ENCODE measurements around the gene PABPN1L.

Gene PABPN1L

GRCh38 chr16:88835818-88836217 lies 30.6 kb downstream of the PABPN1L start:
- TF ChIP-seq CTCF (conservative IDR thresholded peaks at IDR 0.05): no peak
- no peak overlapping the region for H3K27ac ChIP-seq

DNA sequence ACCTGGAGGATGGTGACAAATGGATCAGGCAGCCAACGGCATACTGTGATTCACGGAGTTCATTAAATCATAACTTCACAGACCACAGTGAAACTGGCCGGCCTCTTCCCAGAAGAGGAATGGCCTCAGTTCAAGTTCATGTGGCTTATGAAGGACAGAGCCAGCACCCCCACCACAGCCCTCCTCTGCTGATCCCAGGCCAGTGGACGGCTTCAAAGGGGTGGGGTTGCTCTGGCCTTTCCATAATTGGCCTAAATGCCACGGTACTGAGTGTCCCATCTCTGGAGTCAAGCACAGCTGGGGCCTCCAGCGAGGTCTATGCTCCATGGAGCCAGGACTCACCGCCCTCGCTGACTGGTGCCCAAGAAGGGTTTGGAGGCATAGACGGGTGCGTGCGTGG lies 31.1 kb downstream of the PABPN1L start:
- H3K27ac ChIP-seq: no peak overlapping the region
- TF ChIP-seq CTCF (conservative IDR thresholded peaks at IDR 0.05): no peak

DNA sequence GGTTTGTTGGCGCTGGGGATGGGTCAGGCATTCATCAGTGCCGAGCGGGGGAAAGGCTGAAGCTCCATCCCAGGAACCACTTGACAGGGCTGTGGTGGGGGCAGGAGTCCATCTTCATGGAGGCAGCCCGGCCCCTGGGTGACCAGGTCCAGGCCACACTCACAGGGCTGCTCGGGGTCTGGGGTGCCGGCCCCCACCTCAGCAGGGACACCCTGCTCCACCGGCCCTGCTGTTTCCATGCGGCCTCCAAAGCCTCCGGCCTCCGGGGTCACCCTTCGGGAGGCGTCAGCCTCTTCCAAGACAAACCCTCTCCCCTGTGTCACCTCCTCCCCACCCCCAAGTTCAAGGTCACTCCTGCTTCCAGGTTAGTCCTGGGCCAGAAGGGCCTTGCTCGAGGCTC lies 31.8 kb downstream of the PABPN1L start:
- H3K27ac ChIP-seq: no peak overlapping the region
- TF ChIP-seq CTCF (conservative IDR thresholded peaks at IDR 0.05): no peak

DNA sequence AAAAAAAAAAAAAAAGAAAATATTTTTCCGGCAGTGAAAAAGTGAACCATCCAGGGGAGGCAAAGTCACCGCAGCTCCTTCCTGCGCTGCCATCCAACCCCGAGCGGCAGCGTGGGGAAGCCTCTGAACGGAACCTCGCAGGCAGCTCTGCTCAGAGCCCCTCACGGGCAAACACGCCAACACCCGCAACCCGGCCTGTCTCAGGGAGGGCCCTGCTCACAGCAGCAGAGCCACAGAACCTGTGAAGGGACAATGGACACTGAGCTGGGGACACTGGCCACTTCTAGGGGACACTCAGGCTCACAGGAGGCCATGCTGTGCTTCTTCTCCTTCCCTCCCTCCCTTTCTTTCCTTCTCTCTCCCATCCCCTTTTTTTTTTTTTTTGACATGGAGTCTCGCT lies 33.4 kb downstream of the PABPN1L start:
- TF ChIP-seq CTCF (conservative IDR thresholded peaks at IDR 0.05): no peak

GRCh38 chr16:88831838-88832237 lies 34.6 kb downstream of the PABPN1L start:
- H3K27ac ChIP-seq: no peak overlapping the region
- no peak for TF ChIP-seq CTCF (conservative IDR thresholded peaks at IDR 0.05)

More for the DNA sequence above, 33.4 kb downstream of the PABPN1L start:
- no peak overlapping the region for H3K27ac ChIP-seq

- H3K27ac ChIP-seq: no peak overlapping the region
- no peak for TF ChIP-seq CTCF (conservative IDR thresholded peaks at IDR 0.05)
Observed at GRCh38 chr16:88830783-88831182, 35.7 kb downstream of the PABPN1L start.

GRCh38 chr16:88830258-88830657 lies 36.2 kb downstream of the PABPN1L start:
- H3K27ac ChIP-seq: no peak overlapping the region
- TF ChIP-seq CTCF (conservative IDR thresholded peaks at IDR 0.05): no peak

GRCh38 chr16:88828711-88829110 lies 37.7 kb downstream of the PABPN1L start:
- no peak for TF ChIP-seq CTCF (conservative IDR thresholded peaks at IDR 0.05)
- no peak overlapping the region for H3K27ac ChIP-seq

All from VCaP (cell line).